ENCODE results near the gene PPFIA1.

DNA sequence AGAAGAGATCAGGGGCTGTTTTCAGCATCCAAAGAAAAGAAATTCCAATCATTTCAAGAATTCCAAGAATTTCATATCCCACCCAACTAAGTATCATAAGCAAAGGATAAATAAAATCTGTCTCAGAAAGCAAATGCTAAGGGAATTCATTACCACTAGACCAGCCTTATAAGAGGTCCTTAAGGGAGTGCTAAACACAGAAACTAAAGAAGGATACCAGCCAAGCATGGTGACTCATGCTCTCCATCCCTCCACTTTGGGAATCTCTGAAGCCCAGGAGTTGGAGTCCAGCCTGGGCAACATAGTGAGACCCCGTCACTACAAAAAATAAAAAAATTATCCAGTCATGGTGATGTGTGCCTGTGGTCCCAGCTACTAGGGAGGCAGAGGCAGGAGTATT lies 49.6 kb upstream of the PPFIA1 start:
- TF ChIP-seq BHLHE40 (IDR thresholded peaks at IDR 0.05; ENCODE audit: borderline replicate concordance), result no peak
- TF ChIP-seq ARNT (IDR thresholded peaks at IDR 0.05), result no peak
- no peak for TF ChIP-seq FOXM1 (IDR thresholded peaks at IDR 0.05; ENCODE audit: borderline replicate concordance)

All from HEK293T (cell line).